GM12801 (cell line): ENCODE measurements around the gene SPTBN5.

ENCODE experiments used
- TF ChIP-seq, protein P1 (sequence below): IDR thresholded peaks from one replicate; pipeline ENCODE4 v1.5.1; 2011; ENCODE audit warnings: control low read depth; ENCODE audit not compliant: insufficient read length; ENCODE audit errors: extremely low read depth

Gene SPTBN5

GRCh38 chr15:41809526-41810220 is 84.2 kb downstream of the SPTBN5 start:
- TF ChIP-seq, protein P1, sequence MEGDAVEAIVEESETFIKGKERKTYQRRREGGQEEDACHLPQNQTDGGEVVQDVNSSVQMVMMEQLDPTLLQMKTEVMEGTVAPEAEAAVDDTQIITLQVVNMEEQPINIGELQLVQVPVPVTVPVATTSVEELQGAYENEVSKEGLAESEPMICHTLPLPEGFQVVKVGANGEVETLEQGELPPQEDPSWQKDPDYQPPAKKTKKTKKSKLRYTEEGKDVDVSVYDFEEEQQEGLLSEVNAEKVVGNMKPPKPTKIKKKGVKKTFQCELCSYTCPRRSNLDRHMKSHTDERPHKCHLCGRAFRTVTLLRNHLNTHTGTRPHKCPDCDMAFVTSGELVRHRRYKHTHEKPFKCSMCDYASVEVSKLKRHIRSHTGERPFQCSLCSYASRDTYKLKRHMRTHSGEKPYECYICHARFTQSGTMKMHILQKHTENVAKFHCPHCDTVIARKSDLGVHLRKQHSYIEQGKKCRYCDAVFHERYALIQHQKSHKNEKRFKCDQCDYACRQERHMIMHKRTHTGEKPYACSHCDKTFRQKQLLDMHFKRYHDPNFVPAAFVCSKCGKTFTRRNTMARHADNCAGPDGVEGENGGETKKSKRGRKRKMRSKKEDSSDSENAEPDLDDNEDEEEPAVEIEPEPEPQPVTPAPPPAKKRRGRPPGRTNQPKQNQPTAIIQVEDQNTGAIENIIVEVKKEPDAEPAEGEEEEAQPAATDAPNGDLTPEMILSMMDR = no peak

- TF ChIP-seq, protein P1 = no peak
Observed at GRCh38 chr15:41809121-41809520, 84.7 kb downstream of the SPTBN5 start.

- TF ChIP-seq, protein P1 = no peak
Observed at GRCh38 chr15:41806291-41807181, 87.3 kb downstream of the SPTBN5 start.

DNA sequence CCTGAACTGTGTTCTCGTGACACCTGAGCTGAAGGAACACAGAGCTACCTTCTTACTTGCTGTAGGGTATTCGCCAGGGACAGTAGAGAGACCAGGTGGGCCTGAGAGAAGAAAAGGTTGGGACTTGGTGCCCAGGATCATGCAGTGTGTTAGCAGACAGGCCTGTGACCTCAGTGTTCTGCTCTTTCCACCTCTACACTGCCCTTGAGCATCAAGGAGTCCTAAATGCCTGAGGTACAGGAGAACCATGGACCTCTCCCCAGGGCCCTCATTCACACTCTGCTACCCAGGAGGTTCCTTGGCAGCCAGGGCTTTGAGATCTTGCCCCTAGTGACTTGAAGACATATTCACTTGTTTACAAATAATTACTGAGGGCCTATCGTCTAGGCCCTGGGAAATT is 88.1 kb downstream of the SPTBN5 start:
- TF ChIP-seq, protein P1 = no peak

DNA sequence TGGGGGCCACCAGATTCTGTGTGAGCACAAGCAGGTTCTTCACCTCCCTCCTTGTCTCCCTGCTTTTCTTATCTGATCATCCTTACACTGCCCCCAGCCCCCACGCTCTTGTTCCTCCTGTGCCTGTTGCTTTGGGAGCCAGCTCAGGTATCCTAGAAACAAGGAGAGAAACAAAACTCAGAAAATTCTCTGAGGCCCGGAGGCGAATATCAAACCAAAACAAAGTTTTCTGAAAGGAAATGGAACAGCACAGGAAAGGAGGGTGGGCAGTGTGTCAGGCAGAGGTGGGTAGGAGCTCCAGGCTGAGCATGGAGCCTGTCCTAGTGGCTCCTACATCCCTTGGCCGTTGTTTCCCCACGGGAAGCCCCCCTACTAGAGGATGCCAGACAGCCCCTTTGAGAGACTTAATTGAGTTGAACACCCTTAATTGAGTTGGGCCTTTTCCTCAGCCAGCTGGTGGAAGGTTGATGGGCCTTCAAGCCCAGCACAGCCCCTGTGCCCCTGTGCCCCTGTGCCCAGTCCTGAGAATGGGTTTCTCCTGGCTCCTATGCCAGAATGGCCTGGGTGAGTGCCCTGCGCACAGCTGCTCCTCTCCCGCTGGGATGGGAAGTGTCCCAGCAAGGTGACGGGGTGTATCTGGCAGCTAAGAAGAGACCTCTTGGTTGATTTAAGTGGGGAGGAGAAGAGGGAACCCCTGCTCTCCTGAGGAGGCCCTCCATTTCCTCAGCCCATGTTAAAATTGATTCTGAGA is 88.8 kb downstream of the SPTBN5 start:
- TF ChIP-seq, protein P1 = no peak

- TF ChIP-seq, protein P1 = no peak
Observed at GRCh38 chr15:41804361-41804760, 89.5 kb downstream of the SPTBN5 start.
